K562 (cell line): Measurements from ENCODE around the gene LUC7L. TPM values are rescaled to one million over a fixed set of nuclear protein-coding genes. Genes with fewer than 3 reads are reported as not detected.

Experiments used
- CBX8 ChIP-seq: fragments of 200-600 bp; sonication (generic); IDR thresholded peaks from 2 replicates; pipeline ENCODE4 v1.6.1; 2012; ENCODE audit warnings: borderline replicate concordance, mixed run types, low read depth, mild to moderate bottlenecking, moderate library complexity, mixed read lengths, low read length, control low read depth, inconsistent platforms; ENCODE audit not compliant: poor library complexity, severe bottlenecking; ENCODE audit errors: extremely low read depth
- ZNF146 ChIP-seq: IDR thresholded peaks from one replicate; pipeline ENCODE4 v1.6.1; 2018; ENCODE audit warnings: missing compliant biosample characterization; ENCODE audit not compliant: unreplicated experiment
- ZNF609 ChIP-seq: sonication (generic); formaldehyde crosslinking; IDR thresholded peaks from 2 replicates; pipeline ENCODE4 v1.8.1; 2023; ENCODE audit warnings: missing genetic modification reagents, mild to moderate bottlenecking, borderline replicate concordance
- polyA plus RNA-seq, 8 experiments: library from polyadenylated mRNA; depleted of rRNA in 4 of 8; stranded (reverse) in 5 of 8; unstranded in 3 of 8; fragments of >200 nt; fragmentation: Nextera tagmentation in 2 of 8; fragmentation: Illumina TruSeq in 1 of 8; extraction: Ambion mirVana in 2 of 8; extraction: Trizol in 1 of 8; gene quantifications; 2 replicates each; pipeline versions ENCODE4 v1.2.1 to v1.2.3, GENCODE V29; 2011 to 2014; ENCODE audit warnings: inconsistent platforms in 1 of 8, missing spikeins in 1 of 8
- total RNA-seq, 7 experiments: library from RNA; depleted of rRNA in 6 of 7; stranded (reverse); fragments of >200 nt in 6 of 7; fragmentation: Illumina TruSeq in 2 of 7; extraction: Trizol in 2 of 7; gene quantifications; 2 replicates each; pipeline versions ENCODE4 v1.2.1 to v1.2.3, GENCODE V29; 2011 to 2021; ENCODE audit warnings: low replicate concordance in 1 of 7

The LUC7L gene
- total and polyA plus RNA-seq, 9 of the 15 experiments (the other 6 are each of a cell fraction or from before 2014, with no cell fraction given), result 1.7 to 93.3 (median 59.5) TPM

GRCh38 chr16:270381-271255 lies 41.4 kb upstream of the LUC7L start (continued):
- TF ChIP-seq ZNF609 (no peak), CBX8 (no peak), ZNF146 (no peak)
